ENCODE data around the gene TRPM3. TPM values are rescaled to one million over a fixed set of nuclear protein-coding genes. Genes with fewer than 3 reads are reported as not detected.

TRPM3 gene
- total and polyA plus RNA-seq, 4 donors, result 0.07 to 0.89 (median 0.67) TPM

GRCh38 chr9:71072587-71072986, 48.8 kb downstream of the TRPM3 start (continued):
- TF ChIP-seq CTCF (IDR thresholded peaks at IDR 0.05; ENCODE audit: low read depth, low read length, missing input control) (no peak), RXRA (IDR thresholded peaks at IDR 0.05) (no peak), YY1 (IDR thresholded peaks at IDR 0.05) (no peak), TAF1 (conservative IDR thresholded peaks at IDR 0.05) (no peak), JUND (IDR thresholded peaks at IDR 0.05) (no peak)

GRCh38 chr9:71071633-71072032, 49.8 kb downstream of the TRPM3 start:
- H3K27ac ChIP-seq (ENCODE audit: low read depth in 1 of 2, low read length in 2 of 2), result no peak overlapping the region
- DNase-seq (ENCODE audit: low spot score), result no peak
- no peak for TF ChIP-seq HNF4G (IDR thresholded peaks at IDR 0.05)
- no peak for TF ChIP-seq FOXA2 (IDR thresholded peaks at IDR 0.05)
- TF ChIP-seq TAF1 (conservative IDR thresholded peaks at IDR 0.05), result no peak
- TF ChIP-seq FOXA1 (IDR thresholded peaks at IDR 0.05), result no peak
- TF ChIP-seq EGR1 (IDR thresholded peaks at IDR 0.05; ENCODE audit: low read depth in 2 of 2), result no peak
- no peak for TF ChIP-seq CTCF (IDR thresholded peaks at IDR 0.05; ENCODE audit: low read depth, low read length, missing input control)
- no peak for TF ChIP-seq ATF3 (IDR thresholded peaks at IDR 0.05)
- no peak for TF ChIP-seq YY1 (IDR thresholded peaks at IDR 0.05)
- no peak for TF ChIP-seq ZBTB33 (IDR thresholded peaks at IDR 0.05)
- no peaks in the 10 kb centered on the region for H3K9me3 ChIP-seq (ENCODE audit: control insufficient read depth in 4 of 4, low read length in 3 of 4)
- no peaks in the 10 kb centered on the region for H3K4me1 ChIP-seq (ENCODE audit: control insufficient read depth in 4 of 4, insufficient read depth in 4 of 4, low read length in 3 of 4)
- 97% methylated on average over 1 of the region's 1 CpG for WGBS
- no peaks in the 10 kb centered on the region for H3K27me3 ChIP-seq (ENCODE audit: control insufficient read depth in 4 of 4, insufficient read depth in 4 of 4, low read length in 3 of 4)
- no peaks in the 10 kb centered on the region for H3K36me3 ChIP-seq (ENCODE audit: control insufficient read depth in 4 of 4, insufficient read depth in 3 of 4, low read depth in 1 of 4, low read length in 3 of 4)
- no peak overlapping the region for H3K9ac ChIP-seq (ENCODE audit: low read depth in 1 of 2, low read length in 2 of 2)
- H3K4me3 ChIP-seq (ENCODE audit: low read depth in 1 of 3, low read length in 3 of 3), result no peak overlapping the region

- Histone ChIP-seq H3K27ac (ENCODE audit: low read depth in 1 of 2, low read length in 2 of 2) (no peak overlapping the region), H3K9ac (ENCODE audit: low read depth in 1 of 2, low read length in 2 of 2) (no peak overlapping the region), H3K27me3 (ENCODE audit: control insufficient read depth in 4 of 4, insufficient read depth in 4 of 4, low read length in 3 of 4) (no peaks in the 10 kb centered on the region), H3K36me3 (ENCODE audit: control insufficient read depth in 4 of 4, insufficient read depth in 3 of 4, low read depth in 1 of 4, low read length in 3 of 4) (no peaks in the 10 kb centered on the region), H3K9me3 (ENCODE audit: control insufficient read depth in 4 of 4, low read length in 3 of 4) (no peaks in the 10 kb centered on the region), H3K4me3 (ENCODE audit: low read depth in 1 of 3, low read length in 3 of 3) (no peak overlapping the region), H3K4me1 (ENCODE audit: control insufficient read depth in 4 of 4, insufficient read depth in 4 of 4, low read length in 3 of 4) (no peaks in the 10 kb centered on the region)
- DNase-seq (ENCODE audit: low spot score), result no peak
- 90% methylated on average over 2 of the region's 2 CpGs for WGBS
- TF ChIP-seq CTCF (IDR thresholded peaks at IDR 0.05; ENCODE audit: low read depth, low read length, missing input control), result no peak
- no peak for TF ChIP-seq RAD21 (IDR thresholded peaks at IDR 0.05)
- TF ChIP-seq NR2F2 (IDR thresholded peaks at IDR 0.05), result no peak
- no peak for TF ChIP-seq TAF1 (conservative IDR thresholded peaks at IDR 0.05)
- no peak for TF ChIP-seq YY1 (IDR thresholded peaks at IDR 0.05)
- no peak for TF ChIP-seq ZBTB33 (IDR thresholded peaks at IDR 0.05)
- TF ChIP-seq EGR1 (IDR thresholded peaks at IDR 0.05; ENCODE audit: low read depth in 2 of 2), result no peak
- TF ChIP-seq GABPA (IDR thresholded peaks at IDR 0.05 in 1 of 2, conservative IDR thresholded peaks at IDR 0.05 in 1 of 2), result no peak
- TF ChIP-seq REST (IDR thresholded peaks at IDR 0.05), result no peak
These were observed 62.8 kb downstream of the TRPM3 start for GRCh38 chr9:71058660-71059059.

Measured in liver (tissue), 9 donors.